Hematopoietic multipotent progenitor cell treated with erythropoietin and hydrocortisone succinate and interleukin-3 and kit ligand, for 15 days (in vitro differentiated cells): ENCODE data around the gene AKT1.

Experiments used
- DNase-seq: peaks from one replicate; pipeline ENCODE4 v3.0.0-alpha.2; 2015; ENCODE audit warnings: low spot score

AKT1 gene

DNA sequence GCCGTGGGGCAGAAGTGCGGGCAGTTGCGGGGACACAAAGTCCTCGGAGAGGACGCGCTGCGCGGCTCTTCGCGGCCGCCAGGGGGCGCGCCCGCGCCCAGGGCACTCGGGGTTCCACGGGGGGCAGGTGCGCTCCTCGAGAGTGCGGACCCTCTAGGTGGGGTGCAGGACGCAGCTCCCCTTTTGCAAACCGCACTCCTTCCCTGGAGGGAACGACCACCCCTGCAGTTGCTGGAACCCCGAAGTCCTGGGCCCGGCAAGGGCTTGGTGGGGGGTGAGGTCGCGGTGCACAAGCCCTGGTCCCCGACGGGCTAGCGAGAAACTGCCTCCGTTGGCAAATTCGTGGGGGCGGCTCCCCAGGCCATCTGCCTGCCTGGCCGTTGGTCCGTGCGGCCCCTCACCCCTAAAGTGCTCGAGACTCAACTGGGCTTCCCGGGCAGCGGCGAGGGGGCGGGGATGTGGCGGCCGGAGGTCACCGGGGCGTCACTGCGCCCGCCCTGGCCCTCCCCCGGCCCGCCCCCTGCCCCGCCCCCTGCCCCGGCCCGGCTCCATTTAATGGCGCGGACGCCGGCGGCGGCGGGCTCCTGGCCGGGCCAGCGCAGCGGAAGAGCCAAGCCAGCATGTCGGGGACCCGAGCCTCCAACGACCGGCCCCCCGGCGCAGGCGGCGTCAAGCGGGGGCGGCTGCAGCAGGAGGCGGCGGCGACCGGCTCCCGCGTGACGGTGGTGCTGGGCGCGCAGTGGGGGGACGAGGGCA is 71.7 kb downstream of the AKT1 start, which contains the start of gene ADSS1:
TSS of gene ADSS1 (plus strand) at position 579 of the 756 bp plus-strand sequence. CDS start at position 621, 42 bp downstream.
- peak; percentile 71 for DNase-seq

DNA sequence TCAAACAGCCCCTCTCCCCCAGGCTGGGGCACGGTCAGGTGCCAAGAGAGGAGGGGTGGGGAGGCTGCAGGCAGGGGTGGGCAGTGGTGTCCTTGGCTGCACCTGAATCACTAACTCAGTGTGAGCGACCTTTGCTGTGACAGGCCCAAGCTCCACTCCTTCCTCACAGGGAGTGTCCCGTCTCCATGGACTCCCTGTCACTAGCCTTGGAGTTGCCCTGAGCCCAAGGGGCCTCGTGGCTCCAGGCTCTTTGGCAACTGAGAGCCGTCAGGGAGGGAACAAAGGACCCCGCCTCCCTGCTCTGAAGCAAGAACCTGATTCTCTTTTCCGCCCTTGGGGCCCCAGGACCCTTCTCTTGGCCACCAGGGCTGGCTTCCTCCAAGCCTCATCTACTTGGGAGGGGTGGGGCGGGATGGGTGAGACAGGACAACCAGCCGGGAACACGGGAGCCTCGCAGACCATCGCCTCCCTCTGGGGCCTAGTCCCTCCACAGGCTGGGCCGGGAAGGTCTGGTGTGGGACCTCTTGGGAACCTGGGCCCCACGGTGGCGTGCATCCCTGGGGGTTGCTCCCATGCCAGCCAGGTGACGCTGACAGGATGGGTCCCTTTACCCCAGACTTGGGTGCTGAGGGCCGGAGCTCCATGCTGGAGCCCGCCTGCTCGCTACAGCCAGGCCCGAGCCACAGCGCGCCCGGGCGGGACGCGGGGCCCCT is 72.5 kb downstream of the AKT1 start:
- no peak for DNase-seq

DNA sequence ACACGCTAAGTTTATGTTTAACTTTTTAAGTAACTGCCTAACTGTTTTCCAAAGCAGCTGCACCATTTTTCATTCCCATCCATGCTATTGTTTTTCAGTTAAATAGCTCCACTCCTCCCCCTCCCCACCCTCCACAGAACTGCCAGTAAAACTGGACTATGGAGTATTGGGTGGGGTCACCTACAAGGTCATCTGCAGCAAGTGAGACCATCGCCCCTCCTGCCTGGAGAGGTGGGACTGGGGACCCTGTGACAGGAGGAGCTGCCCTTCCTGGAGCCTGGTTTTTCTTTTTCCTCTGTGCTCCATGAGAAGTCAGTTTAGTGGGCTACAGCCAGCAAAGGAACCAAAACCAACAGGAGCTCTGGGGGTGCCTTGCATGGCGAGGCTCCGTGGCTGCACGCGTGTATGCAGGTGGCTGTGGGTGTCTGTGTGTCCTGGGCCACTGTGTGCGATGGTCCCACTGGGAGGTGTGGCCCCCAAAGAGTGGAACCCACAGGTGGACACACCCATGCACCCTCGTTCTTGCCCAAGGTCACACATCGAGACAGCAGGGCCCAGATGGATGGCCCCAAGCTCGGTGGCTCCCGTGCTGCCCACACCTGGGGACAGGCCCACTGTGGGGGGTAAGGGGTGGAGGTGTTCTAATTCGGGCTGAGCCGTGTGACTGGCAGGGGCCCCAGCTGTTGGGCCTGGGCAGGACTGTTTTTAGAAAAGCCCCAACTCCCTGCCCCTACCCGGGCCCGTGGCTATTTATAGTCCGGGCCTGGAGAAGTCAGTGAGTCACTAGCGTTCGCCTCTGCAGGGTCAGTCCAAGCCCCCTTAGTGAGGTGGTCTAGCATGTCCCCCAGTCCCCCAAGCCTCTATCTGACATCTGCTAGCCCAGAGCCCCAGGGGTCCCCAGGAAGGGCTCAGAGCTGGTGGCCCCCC is 73.8 kb downstream of the AKT1 start:
- no peak for DNase-seq
